GM23248 (cell line): ENCODE measurements around the gene TOM1L1.

ENCODE experiments used
- EZH2 ChIP-seq: fragments of 200-600 bp; sonication (generic); IDR thresholded peaks from 2 replicates; pipeline ENCODE4 v1.6.1; 2018; ENCODE audit warnings: antibody characterized with exemption, mild to moderate bottlenecking; ENCODE audit not compliant: insufficient read depth, poor library complexity, severe bottlenecking
- EZH2phosphoT487 ChIP-seq: fragments of 200-600 bp; sonication (generic); IDR thresholded peaks from 2 replicates; pipeline ENCODE4 v1.6.1; 2018; ENCODE audit warnings: antibody characterized with exemption, moderate library complexity, mild to moderate bottlenecking, low read depth; ENCODE audit not compliant: insufficient read depth

DNA sequence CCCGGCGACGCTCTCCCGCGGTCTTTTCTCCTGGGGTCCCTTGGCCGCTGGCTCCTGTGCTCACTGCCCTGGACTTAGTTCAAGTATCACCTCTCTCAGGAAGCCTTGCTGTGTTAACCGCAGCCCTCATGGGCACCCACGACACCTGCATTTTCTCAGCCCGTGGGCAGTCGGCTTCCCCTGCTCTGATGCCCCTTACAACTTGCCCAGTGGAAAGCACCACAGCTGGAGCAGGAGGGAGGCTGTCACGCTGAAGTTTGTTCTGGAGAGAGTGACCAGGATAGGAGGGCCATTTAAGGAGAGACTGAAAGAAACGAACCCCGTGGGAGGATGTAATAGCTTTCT is 68.3 kb downstream of the TOM1L1 start:
- TF ChIP-seq EZH2: no peak
- TF ChIP-seq EZH2phosphoT487: no peak
